ENCODE data around the gene OBSCN. TPM values are rescaled to one million over a fixed set of nuclear protein-coding genes. Genes with fewer than 3 reads are reported as not detected.

OBSCN gene
- total and polyA plus RNA-seq, 4 donors: 0.54 to 5.6 (median 2.7) TPM

- DNase-seq (ENCODE audit: low spot score): no peak
- WGBS: 88% methylated on average over 22 of the region's 22 CpGs
- Histone ChIP-seq H3K27ac (ENCODE audit: low read depth in 1 of 2, low read length in 2 of 2) (no peak overlapping the region), H3K9me3 (ENCODE audit: control insufficient read depth in 4 of 4, low read length in 3 of 4) (no peaks in the 10 kb centered on the region), H3K36me3 (ENCODE audit: control insufficient read depth in 4 of 4, insufficient read depth in 3 of 4, low read depth in 1 of 4, low read length in 3 of 4) (no peaks in the 10 kb centered on the region), H3K4me3 (ENCODE audit: low read depth in 1 of 3, low read length in 3 of 3) (no peak overlapping the region), H3K9ac (ENCODE audit: low read depth in 1 of 2, low read length in 2 of 2) (no peak overlapping the region), H3K27me3 (ENCODE audit: control insufficient read depth in 4 of 4, insufficient read depth in 4 of 4, low read length in 3 of 4) (no peaks in the 10 kb centered on the region), H3K4me1 (ENCODE audit: control insufficient read depth in 4 of 4, insufficient read depth in 4 of 4, low read length in 3 of 4) (no peaks in the 10 kb centered on the region)
- TF ChIP-seq TAF1 (conservative IDR thresholded peaks at IDR 0.05): no peak
- TF ChIP-seq MAX (IDR thresholded peaks at IDR 0.05): no peak
- no peak for TF ChIP-seq SP1 (IDR thresholded peaks at IDR 0.05)
Observed at GRCh38 chr1:228289996-228290881, 82.4 kb downstream of the OBSCN start.

DNA sequence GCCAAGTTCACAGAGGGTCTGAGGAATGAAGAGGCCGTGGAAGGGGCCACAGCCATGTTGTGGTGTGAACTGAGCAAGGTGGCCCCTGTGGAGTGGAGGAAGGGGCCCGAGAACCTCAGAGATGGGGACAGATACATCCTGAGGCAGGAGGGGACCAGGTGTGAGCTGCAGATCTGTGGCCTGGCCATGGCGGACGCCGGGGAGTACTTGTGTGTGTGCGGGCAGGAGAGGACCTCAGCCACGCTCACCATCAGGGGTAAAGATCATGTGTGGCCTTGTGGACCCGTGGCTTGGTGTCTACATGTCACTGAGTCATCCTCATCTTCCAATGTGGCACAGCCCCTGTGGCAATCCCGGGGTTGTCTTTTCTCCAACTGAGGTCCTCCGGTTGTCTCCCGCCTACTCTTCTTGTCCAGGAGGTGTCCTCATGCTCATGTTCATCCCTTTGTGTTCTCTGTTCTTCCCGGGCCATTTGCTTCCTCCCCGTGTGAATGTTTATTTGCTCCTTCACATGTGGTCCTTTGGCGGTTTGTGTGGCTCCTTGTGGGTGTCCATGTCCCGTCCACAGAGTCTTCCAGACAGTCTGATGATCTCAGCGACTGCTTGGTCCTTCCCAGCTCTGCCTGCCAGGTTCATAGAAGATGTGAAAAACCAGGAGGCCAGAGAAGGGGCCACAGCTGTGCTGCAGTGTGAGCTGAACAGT, 84.2 kb downstream of the OBSCN start:
- no peak for DNase-seq (ENCODE audit: low spot score)
- WGBS: 86% methylated on average over 16 of the region's 16 CpGs
- H3K4me3 ChIP-seq (ENCODE audit: low read depth in 1 of 3, low read length in 3 of 3): no peak overlapping the region
- no peaks in the 10 kb centered on the region for H3K4me1 ChIP-seq (ENCODE audit: control insufficient read depth in 4 of 4, insufficient read depth in 4 of 4, low read length in 3 of 4)
- H3K27ac ChIP-seq (ENCODE audit: low read depth in 1 of 2, low read length in 2 of 2): no peak overlapping the region
- H3K9ac ChIP-seq (ENCODE audit: low read depth in 1 of 2, low read length in 2 of 2): no peak overlapping the region
- no peaks in the 10 kb centered on the region for H3K27me3 ChIP-seq (ENCODE audit: control insufficient read depth in 4 of 4, insufficient read depth in 4 of 4, low read length in 3 of 4)
- TF ChIP-seq, protein P1, sequence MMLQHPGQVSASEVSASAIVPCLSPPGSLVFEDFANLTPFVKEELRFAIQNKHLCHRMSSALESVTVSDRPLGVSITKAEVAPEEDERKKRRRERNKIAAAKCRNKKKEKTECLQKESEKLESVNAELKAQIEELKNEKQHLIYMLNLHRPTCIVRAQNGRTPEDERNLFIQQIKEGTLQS (IDR thresholded peaks at IDR 0.05): no peak
- TF ChIP-seq FOXA2 (IDR thresholded peaks at IDR 0.05): no peak
- H3K9me3 ChIP-seq (ENCODE audit: control insufficient read depth in 4 of 4, low read length in 3 of 4): no peaks in the 10 kb centered on the region
- H3K36me3 ChIP-seq (ENCODE audit: control insufficient read depth in 4 of 4, insufficient read depth in 3 of 4, low read depth in 1 of 4, low read length in 3 of 4): no peaks in the 10 kb centered on the region

GRCh38 chr1:228292609-228292911, 84.7 kb downstream of the OBSCN start:
- Histone ChIP-seq H3K4me3 (ENCODE audit: low read depth in 1 of 3, low read length in 3 of 3) (no peak overlapping the region), H3K9ac (ENCODE audit: low read depth in 1 of 2, low read length in 2 of 2) (no peak overlapping the region), H3K27me3 (ENCODE audit: control insufficient read depth in 4 of 4, insufficient read depth in 4 of 4, low read length in 3 of 4) (no peaks in the 10 kb centered on the region), H3K4me1 (ENCODE audit: control insufficient read depth in 4 of 4, insufficient read depth in 4 of 4, low read length in 3 of 4) (no peaks in the 10 kb centered on the region), H3K9me3 (ENCODE audit: control insufficient read depth in 4 of 4, low read length in 3 of 4) (peaks cover 0 to 3% (median under 1%) of the 10 kb centered on the region in 4 donors), H3K27ac (ENCODE audit: low read depth in 1 of 2, low read length in 2 of 2) (no peak overlapping the region), H3K36me3 (ENCODE audit: control insufficient read depth in 4 of 4, insufficient read depth in 3 of 4, low read depth in 1 of 4, low read length in 3 of 4) (no peaks in the 10 kb centered on the region)
- no peak for TF ChIP-seq YY1 (IDR thresholded peaks at IDR 0.05)
- no peak for TF ChIP-seq FOXA2 (IDR thresholded peaks at IDR 0.05)
- no peak for TF ChIP-seq HNF4G (IDR thresholded peaks at IDR 0.05)
- TF ChIP-seq JUND (IDR thresholded peaks at IDR 0.05): no peak
- TF ChIP-seq CTCF (IDR thresholded peaks at IDR 0.05; ENCODE audit: low read depth, low read length, missing input control): no peak
- TF ChIP-seq NR2F2 (IDR thresholded peaks at IDR 0.05): no peak
- WGBS: 92% methylated on average over 9 of the region's 9 CpGs
- no peak for DNase-seq (ENCODE audit: low spot score)
